Measurements from ENCODE around the gene LRRC27.

Gene LRRC27

GRCh38 chr10:132391676-132392020 is 59.7 kb downstream of the LRRC27 start:
- H3K27me3 ChIP-seq (ENCODE audit: control insufficient read depth, insufficient read depth, low read length): no peaks in the 10 kb centered on the region
- no peaks in the 10 kb centered on the region for H3K4me1 ChIP-seq (ENCODE audit: control insufficient read depth, insufficient read depth, low read length)
- H3K27ac ChIP-seq (ENCODE audit: low read depth, low read length): no peak overlapping the region
- no peaks in the 10 kb centered on the region for H3K36me3 ChIP-seq (ENCODE audit: control insufficient read depth, insufficient read depth, low read length)
- H3K9ac ChIP-seq (ENCODE audit: low read length): no peak overlapping the region
- no peak overlapping the region for H3K4me3 ChIP-seq (ENCODE audit: low read length)

- no peak overlapping the region for H3K4me3 ChIP-seq (ENCODE audit: low read length)
- no peaks in the 10 kb centered on the region for H3K4me1 ChIP-seq (ENCODE audit: control insufficient read depth, insufficient read depth, low read length)
- H3K27me3 ChIP-seq (ENCODE audit: control insufficient read depth, insufficient read depth, low read length): no peaks in the 10 kb centered on the region
- no peak overlapping the region for H3K27ac ChIP-seq (ENCODE audit: low read depth, low read length)
- no peak overlapping the region for H3K9ac ChIP-seq (ENCODE audit: low read length)
- H3K36me3 ChIP-seq (ENCODE audit: control insufficient read depth, insufficient read depth, low read length): no peaks in the 10 kb centered on the region
Observed at GRCh38 chr10:132392184-132392800, 60.3 kb downstream of the LRRC27 start.

DNA sequence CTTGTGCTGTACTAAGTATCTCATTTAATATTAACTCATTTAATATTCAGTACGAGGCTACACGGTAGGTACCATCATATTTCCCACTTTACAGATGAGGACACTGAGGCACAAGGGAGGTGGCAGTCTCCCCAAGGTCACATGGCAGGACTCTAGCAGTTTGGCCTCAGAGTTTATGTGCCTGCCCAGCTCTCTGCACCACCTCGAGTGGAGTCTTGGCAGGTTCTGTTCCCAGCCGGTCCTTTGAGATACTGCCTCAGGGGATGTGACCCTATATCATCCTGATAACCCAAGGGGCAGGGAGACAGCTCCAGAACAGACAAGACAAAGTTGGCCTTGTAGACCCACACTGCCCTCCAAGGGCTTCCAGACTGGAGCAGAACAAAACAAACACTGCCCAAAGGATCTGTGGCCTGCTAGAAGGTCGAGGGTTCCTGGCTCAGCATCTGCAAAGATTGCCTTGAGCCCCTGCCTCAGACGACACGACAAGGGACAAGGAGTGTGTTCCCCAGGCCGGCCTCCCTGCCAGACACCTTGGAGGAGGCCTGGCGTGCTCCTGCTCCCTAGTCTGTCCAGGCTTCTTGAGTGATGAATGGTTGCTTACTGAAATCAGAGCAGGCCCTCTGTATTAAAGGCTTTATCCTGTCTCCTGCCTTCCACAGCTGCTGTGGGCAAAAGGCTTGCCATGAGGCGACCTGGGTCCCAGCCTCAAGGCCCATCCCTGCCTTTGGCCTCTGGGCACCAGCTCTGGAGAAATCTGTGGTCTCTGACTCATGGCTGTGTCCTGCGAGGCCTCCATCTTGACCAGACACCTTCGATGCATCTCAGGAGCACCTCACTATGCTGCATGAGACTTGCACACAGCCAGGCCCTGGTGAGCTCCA is 61.1 kb downstream of the LRRC27 start:
- no peaks in the 10 kb centered on the region for H3K27me3 ChIP-seq (ENCODE audit: control insufficient read depth, insufficient read depth, low read length)
- H3K27ac ChIP-seq (ENCODE audit: low read depth, low read length): no peak overlapping the region
- no peak overlapping the region for H3K9ac ChIP-seq (ENCODE audit: low read length)
- H3K4me1 ChIP-seq (ENCODE audit: control insufficient read depth, insufficient read depth, low read length): peaks cover 2% of the 10 kb centered on the region
- no peak overlapping the region for H3K4me3 ChIP-seq (ENCODE audit: low read length)
- no peaks in the 10 kb centered on the region for H3K36me3 ChIP-seq (ENCODE audit: control insufficient read depth, insufficient read depth, low read length)

GRCh38 chr10:132393695-132394181 is 61.7 kb downstream of the LRRC27 start:
- Histone ChIP-seq H3K9ac (ENCODE audit: low read length) (no peak overlapping the region), H3K4me1 (ENCODE audit: control insufficient read depth, insufficient read depth, low read length) (peaks cover 5% of the 10 kb centered on the region), H3K36me3 (ENCODE audit: control insufficient read depth, insufficient read depth, low read length) (no peaks in the 10 kb centered on the region), H3K27me3 (ENCODE audit: control insufficient read depth, insufficient read depth, low read length) (no peaks in the 10 kb centered on the region), H3K4me3 (ENCODE audit: low read length) (no peak overlapping the region), H3K27ac (ENCODE audit: low read depth, low read length) (no peak overlapping the region)

- peaks cover 5% of the 10 kb centered on the region for H3K4me1 ChIP-seq (ENCODE audit: control insufficient read depth, insufficient read depth, low read length)
- no peak overlapping the region for H3K27ac ChIP-seq (ENCODE audit: low read depth, low read length)
- H3K9ac ChIP-seq (ENCODE audit: low read length): no peak overlapping the region
- H3K27me3 ChIP-seq (ENCODE audit: control insufficient read depth, insufficient read depth, low read length): no peaks in the 10 kb centered on the region
- no peak overlapping the region for H3K4me3 ChIP-seq (ENCODE audit: low read length)
- no peaks in the 10 kb centered on the region for H3K36me3 ChIP-seq (ENCODE audit: control insufficient read depth, insufficient read depth, low read length)
Observed at GRCh38 chr10:132394201-132394811, 62.3 kb downstream of the LRRC27 start.

DNA sequence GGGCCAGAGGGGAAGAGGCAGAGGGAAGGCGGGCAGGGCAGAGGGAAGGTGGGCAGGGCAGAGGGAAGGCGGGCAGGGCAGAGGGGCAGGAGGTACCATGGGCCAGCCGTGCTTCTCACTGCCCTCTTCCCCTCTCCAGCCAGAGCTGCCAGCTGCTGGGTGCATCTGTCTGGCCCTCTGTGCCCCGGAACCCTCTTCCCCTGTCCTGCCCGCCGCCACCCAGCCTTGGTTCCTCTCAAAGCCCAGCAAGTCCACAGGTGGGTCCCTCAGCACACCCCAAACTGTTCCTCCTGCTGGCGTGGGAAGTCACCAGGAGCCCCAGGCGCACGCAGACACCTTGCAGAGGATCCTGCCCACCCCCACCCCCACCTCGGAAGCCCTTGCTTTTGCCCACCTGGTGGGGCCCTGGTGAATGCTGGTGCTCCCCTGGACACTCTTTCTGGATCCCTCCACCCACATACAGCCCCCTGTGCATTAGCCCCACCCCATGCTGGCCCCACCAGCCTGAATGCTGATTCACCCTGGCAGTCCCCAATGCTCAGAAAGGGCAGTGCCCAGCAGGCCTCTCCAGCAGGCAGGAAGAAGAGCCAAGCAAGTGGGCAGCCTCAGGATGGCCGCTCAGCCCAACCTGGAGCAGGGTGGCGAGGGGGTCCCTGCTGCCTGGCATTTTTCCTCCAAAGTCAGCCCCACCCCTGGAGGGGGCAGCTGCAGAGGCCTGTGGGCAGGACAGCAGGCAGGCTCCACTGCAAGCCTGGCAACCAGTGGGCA is 63.1 kb downstream of the LRRC27 start:
- no peaks in the 10 kb centered on the region for H3K36me3 ChIP-seq (ENCODE audit: control insufficient read depth, insufficient read depth, low read length)
- peaks cover 9% of the 10 kb centered on the region for H3K4me1 ChIP-seq (ENCODE audit: control insufficient read depth, insufficient read depth, low read length)
- peak overlapping the region; percentile 82 for H3K27ac ChIP-seq (ENCODE audit: low read depth, low read length)
- peak overlapping the region; percentile 29 for H3K4me3 ChIP-seq (ENCODE audit: low read length)
- H3K27me3 ChIP-seq (ENCODE audit: control insufficient read depth, insufficient read depth, low read length): no peaks in the 10 kb centered on the region
- no peak overlapping the region for H3K9ac ChIP-seq (ENCODE audit: low read length)

GRCh38 chr10:132395704-132396493 is 63.9 kb downstream of the LRRC27 start:
- peaks cover 13% of the 10 kb centered on the region for H3K4me1 ChIP-seq (ENCODE audit: control insufficient read depth, insufficient read depth, low read length)
- H3K36me3 ChIP-seq (ENCODE audit: control insufficient read depth, insufficient read depth, low read length): no peaks in the 10 kb centered on the region
- H3K27ac ChIP-seq (ENCODE audit: low read depth, low read length): peak overlapping the region; percentile 82
- no peaks in the 10 kb centered on the region for H3K27me3 ChIP-seq (ENCODE audit: control insufficient read depth, insufficient read depth, low read length)
- H3K4me3 ChIP-seq (ENCODE audit: low read length): peak overlapping the region; percentile 29
- H3K9ac ChIP-seq (ENCODE audit: low read length): peak overlapping the region; percentile 27

- H3K36me3 ChIP-seq (ENCODE audit: control insufficient read depth, insufficient read depth, low read length): no peaks in the 10 kb centered on the region
- peak overlapping the region; percentile 51 for H3K4me3 ChIP-seq (ENCODE audit: low read length)
- H3K4me1 ChIP-seq (ENCODE audit: control insufficient read depth, insufficient read depth, low read length): peaks cover 13% of the 10 kb centered on the region
- H3K27ac ChIP-seq (ENCODE audit: low read depth, low read length): peak overlapping the region; percentile 82
- H3K9ac ChIP-seq (ENCODE audit: low read length): peak overlapping the region; percentile 17
- no peaks in the 10 kb centered on the region for H3K27me3 ChIP-seq (ENCODE audit: control insufficient read depth, insufficient read depth, low read length)
Observed at GRCh38 chr10:132396494-132397035, 64.6 kb downstream of the LRRC27 start.

- Histone ChIP-seq H3K4me3 (ENCODE audit: low read length) (peak within 1 kb of the TSS; percentile 82), H3K4me1 (ENCODE audit: control insufficient read depth, insufficient read depth, low read length) (peaks cover 13% of the 10 kb centered on the region), H3K36me3 (ENCODE audit: control insufficient read depth, insufficient read depth, low read length) (no peaks in the 10 kb centered on the region), H3K27ac (ENCODE audit: low read depth, low read length) (peak within 1 kb of the TSS; percentile 82), H3K27me3 (ENCODE audit: control insufficient read depth, insufficient read depth, low read length) (no peaks in the 10 kb centered on the region), H3K9ac (ENCODE audit: low read length) (peak within 1 kb of the TSS; percentile 81)
Observed at GRCh38 chr10:132397036-132397541, 65.1 kb downstream of the LRRC27 start, which contains the start of gene PWWP2B. Gene PWWP2B, plus strand, starts transcription at chr10:132397200. Its CDS starts 27 bp downstream, at chr10:132397227.

DNA sequence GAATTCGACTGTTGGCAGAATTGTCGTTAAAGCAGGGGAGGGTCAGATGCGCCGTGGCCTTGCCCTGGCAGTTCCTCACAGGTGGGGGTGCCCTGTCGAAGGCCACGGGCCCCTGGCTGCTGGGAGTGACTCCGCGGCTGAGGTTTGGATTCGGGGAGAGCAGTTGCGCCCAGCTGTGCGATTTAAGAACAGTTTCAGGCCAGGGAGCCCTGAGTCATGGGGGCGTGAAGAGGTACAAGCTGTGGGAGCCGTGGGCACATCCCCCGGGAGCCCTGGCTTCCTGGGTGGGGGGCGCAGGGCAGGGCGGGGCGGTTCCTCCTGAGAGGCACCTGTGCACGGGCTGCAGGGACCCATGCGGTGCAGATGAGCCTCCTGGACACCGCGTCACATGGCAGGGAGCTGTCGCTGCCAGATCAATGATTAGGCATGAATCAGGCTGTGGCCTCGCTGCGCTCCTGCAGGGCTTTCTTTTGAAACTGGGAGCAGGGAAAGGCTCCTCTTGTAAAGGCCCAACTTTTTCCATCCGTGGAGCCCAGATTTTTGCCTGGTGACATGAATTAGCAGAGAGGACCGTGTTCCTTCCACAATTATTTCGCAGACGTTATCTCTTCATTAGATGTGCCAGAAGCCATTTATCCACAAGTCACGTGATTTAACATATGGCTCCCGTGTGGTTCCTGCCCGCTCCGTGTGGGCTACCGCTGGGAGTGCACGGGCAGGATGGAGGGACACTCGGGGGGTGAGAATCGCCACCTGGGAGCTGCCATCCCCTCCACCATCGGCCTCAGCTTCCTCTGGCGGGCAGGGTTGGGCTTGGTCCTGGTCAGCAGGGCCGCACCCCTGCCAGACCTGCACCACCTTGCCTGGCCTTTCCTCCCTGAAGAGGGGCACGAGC is 65.9 kb downstream of the LRRC27 start:
- no peaks in the 10 kb centered on the region for H3K27me3 ChIP-seq (ENCODE audit: control insufficient read depth, insufficient read depth, low read length)
- H3K36me3 ChIP-seq (ENCODE audit: control insufficient read depth, insufficient read depth, low read length): no peaks in the 10 kb centered on the region
- peak overlapping the region; percentile 81 for H3K9ac ChIP-seq (ENCODE audit: low read length)
- H3K4me3 ChIP-seq (ENCODE audit: low read length): peak overlapping the region; percentile 82
- peaks cover 13% of the 10 kb centered on the region for H3K4me1 ChIP-seq (ENCODE audit: control insufficient read depth, insufficient read depth, low read length)
- peak overlapping the region; percentile 76 for H3K27ac ChIP-seq (ENCODE audit: low read depth, low read length)
